Measurements from ENCODE around the gene CNGB1. TPM values are rescaled to one million over a fixed set of nuclear protein-coding genes. Genes with fewer than 3 reads are reported as not detected.

The CNGB1 gene
- total and polyA plus RNA-seq, 2 of the 13 experiments (the other 11 are each of a cell fraction or from before 2014, with no cell fraction given): 0.02 to 0.15 TPM

DNA sequence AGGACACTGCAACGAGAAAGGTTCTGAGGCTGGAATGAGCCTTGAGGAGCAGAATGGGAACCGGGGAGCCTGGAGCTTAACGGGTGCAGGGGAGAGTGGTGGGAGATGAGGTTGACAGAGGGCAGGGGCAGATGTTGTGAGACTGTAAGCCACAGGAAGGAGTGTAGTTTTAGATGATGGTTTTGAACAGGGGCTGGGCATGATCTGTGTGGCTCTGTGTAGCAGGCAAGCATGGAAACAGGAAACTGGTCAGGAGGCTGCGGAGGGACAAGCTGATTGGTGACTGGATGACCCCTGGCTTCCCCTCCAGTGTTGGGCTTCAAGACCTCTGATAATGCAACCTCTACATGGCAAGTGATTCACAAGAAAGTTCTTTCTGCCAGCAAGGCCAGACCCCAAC, 1.4 kb upstream of the CNGB1 start:
- ChIA-PET POLR2A (no interaction called here), CTCF (ENCODE audit: low intra/inter-chr PET ratio, low total read pairs) (no interaction called here)
- no peaks in the 10 kb centered on the region for H3K36me3 ChIP-seq (replicated peaks in 1 of 2; ENCODE audit: control insufficient read depth in 1 of 2, insufficient read depth in 2 of 2, low read length in 2 of 2)
- 10% methylated on average over 4 of the region's 4 CpGs for WGBS (ENCODE audit: low lambda C conversion rate)
- H3K4me2 ChIP-seq (ENCODE audit: low read depth, low read length): no peak overlapping the region
- TF ChIP-seq ZNF737 (CRISPR knock-in tag; IDR thresholded peaks at IDR 0.05; ENCODE audit: borderline replicate concordance): no peak
- TF ChIP-seq ZFAT (CRISPR knock-in tag; conservative IDR thresholded peaks at IDR 0.05): no peak
- TF ChIP-seq, protein P1, sequence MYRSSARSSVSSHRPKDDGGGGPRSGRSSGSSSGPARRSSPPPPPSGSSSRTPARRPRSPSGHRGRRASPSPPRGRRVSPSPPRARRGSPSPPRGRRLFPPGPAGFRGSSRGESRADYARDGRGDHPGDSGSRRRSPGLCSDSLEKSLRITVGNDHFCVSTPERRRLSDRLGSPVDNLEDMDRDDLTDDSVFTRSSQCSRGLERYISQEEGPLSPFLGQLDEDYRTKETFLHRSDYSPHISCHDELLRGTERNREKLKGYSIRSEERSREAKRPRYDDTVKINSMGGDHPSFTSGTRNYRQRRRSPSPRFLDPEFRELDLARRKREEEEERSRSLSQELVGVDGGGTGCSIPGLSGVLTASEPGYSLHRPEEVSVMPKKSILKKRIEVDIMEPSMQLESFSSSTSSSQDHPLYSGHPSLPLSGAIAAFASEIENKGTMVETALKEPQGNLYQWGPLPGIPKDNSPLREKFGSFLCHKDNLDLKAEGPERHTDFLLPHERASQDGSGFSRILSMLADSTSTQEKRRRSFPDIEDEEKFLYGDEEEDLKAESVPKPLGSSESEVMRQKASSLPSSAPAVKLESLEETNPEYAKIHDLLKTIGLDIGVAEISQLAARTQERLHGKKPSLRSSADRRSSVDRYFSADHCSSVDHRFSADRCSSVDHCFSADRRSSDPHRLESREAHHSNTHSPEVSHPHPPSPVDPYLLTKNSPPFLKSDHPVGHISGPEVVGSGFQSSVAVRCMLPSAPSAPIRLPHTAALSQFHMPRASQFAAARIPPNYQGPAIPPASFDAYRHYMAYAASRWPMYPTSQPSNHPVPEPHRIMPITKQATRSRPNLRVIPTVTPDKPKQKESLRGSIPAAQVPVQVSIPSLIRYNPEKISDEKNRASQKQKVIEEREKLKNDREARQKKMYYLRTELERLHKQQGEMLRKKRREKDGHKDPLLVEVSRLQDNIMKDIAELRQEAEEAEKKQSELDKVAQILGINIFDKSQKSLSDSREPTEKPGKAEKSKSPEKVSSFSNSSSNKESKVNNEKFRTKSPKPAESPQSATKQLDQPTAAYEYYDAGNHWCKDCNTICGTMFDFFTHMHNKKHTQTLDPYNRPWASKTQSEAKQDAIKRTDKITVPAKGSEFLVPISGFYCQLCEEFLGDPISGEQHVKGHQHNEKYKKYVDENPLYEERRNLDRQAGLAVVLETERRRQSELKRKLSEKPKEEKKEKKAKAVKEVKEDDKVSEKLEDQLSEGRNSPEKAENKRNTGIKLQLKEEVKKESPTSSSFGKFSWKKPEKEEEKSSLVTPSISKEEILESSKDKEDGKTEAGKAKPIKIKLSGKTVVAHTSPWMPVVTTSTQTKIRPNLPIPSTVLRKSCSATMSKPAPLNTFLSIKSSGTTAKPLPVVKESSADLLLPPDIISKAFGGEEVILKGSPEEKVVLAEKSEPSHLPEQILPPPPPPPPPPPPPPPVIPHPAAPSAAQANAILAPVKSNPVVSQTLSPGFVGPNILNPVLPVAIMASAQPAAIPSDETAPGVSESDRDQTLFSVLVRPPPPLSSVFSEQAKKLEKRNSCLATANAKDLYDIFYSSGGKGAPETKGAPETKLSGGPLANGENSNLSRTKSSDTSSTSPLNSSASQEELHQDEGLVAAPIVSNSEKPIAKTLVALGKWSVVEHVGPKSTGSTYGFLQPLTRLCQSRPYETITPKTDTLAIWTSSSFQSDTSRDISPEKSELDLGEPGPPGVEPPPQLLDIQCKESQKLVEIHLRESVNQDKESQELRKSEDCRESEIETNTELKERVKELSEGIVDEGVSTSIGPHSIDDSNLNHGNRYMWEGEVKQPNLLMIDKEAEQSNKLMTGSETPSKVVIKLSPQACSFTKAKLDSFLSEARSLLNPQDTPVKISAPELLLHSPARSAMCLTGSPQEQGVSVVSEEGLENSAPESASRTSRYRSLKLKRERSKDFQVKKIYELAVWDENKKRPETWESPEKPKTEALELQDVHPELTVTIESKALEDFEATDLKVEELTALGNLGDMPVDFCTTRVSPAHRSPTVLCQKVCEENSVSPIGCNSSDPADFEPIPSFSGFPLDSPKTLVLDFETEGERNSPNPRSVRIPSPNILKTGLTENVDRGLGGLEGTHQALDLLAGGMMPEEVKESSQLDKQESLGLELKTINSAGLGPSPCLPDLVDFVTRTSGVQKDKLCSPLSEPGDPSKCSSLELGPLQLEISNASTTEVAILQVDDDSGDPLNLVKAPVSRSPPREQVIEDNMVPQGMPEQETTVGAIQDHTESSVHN (CRISPR knock-in tag; IDR thresholded peaks at IDR 0.05): no peak
- TF ChIP-seq ZNF558 (CRISPR knock-in tag; IDR thresholded peaks at IDR 0.05; ENCODE audit: borderline replicate concordance): no peak
- TF ChIP-seq GRHL1 (CRISPR knock-in tag; conservative IDR thresholded peaks at IDR 0.05): no peak
- TF ChIP-seq ETV5 (CRISPR knock-in tag; IDR thresholded peaks at IDR 0.05; ENCODE audit: borderline replicate concordance): no peak
- no peak for TF ChIP-seq TAF1 (CRISPR knock-in tag; IDR thresholded peaks at IDR 0.05)
- no peak for TF ChIP-seq ZNF296 (CRISPR knock-in tag; conservative IDR thresholded peaks at IDR 0.05)
- no peak for TF ChIP-seq KLF6 (CRISPR knock-in tag; IDR thresholded peaks at IDR 0.05)
- no peak for TF ChIP-seq ARNTL (CRISPR knock-in tag; IDR thresholded peaks at IDR 0.05)
- no peak for TF ChIP-seq ZKSCAN5 (CRISPR knock-in tag; IDR thresholded peaks at IDR 0.05)
- no peak for TF ChIP-seq ZNF773 (CRISPR knock-in tag; IDR thresholded peaks at IDR 0.05; ENCODE audit: borderline replicate concordance)
- no peak for TF ChIP-seq CENPX (CRISPR knock-in tag; IDR thresholded peaks at IDR 0.05)
- no TSS peak for BruUV-seq (replicated peaks)
- no peak for FAIRE-seq
- ATAC-seq: no peak
- H2AFZ ChIP-seq (ENCODE audit: low read length): no peak overlapping the region
- no peak overlapping the region for H3K9ac ChIP-seq (ENCODE audit: insufficient read depth, low read depth, low read length)
- H3K27ac ChIP-seq (ENCODE audit: extremely low read length, insufficient read depth, low read length): no peak overlapping the region
- H3K4me3 ChIP-seq (replicated peaks in 1 of 3; ENCODE audit: insufficient read depth in 1 of 3, low read depth in 2 of 3, low read length in 3 of 3): no peak overlapping the region
- intact Hi-C loops (cut with micrococcal nuclease; ENCODE audit: unreplicated experiment): no loop called here
- H3K27me3 ChIP-seq (ENCODE audit: control insufficient read depth in 1 of 2, insufficient read depth in 2 of 2, low read length in 2 of 2): peaks cover 10 to 30% of the 10 kb centered on the region in 2 experiments; a peak in 4 of 5 replicates
- no peak for DNase-seq (ENCODE audit: low spot score)
- no peaks in the 10 kb centered on the region for H4K20me1 ChIP-seq (ENCODE audit: insufficient read depth, low read length)
- no peaks in the 10 kb centered on the region for H3K79me2 ChIP-seq (ENCODE audit: insufficient read depth, low read length)
- no peaks in the 10 kb centered on the region for H3K9me3 ChIP-seq (ENCODE audit: low read length)
- in situ Hi-C loops (cut with HindIII; ENCODE audit: extremely low pct_ligation_motif_present, low pct_unique_long_range_greater_than_20kb): no loop called here
- no peaks in the 10 kb centered on the region for H3K4me1 ChIP-seq (ENCODE audit: insufficient read depth, low read length)

All from HepG2 (cell line).